NCI-H187 treated with DMSO at 0.1 percent for 48 hours (cell line): Measurements from ENCODE around the gene CACNB2.

Experiments used
- DNase-seq: peaks from one replicate; lab custom pipeline; 2025; lab: John Stamatoyannopoulos, UW

CACNB2 gene

GRCh38 chr10:18140149-18140956, at the start of gene CACNB2:
CACNB2 (plus strand) TSS chr10:18140424.
- no peak for DNase-seq

- DNase-seq, result no peak
Observed at GRCh38 chr10:18094332-18094731, 45.9 kb upstream of the CACNB2 start.

GRCh38 chr10:18094793-18095192, 45.4 kb upstream of the CACNB2 start:
- no peak for DNase-seq

GRCh38 chr10:18097524-18097923, 42.7 kb upstream of the CACNB2 start:
- DNase-seq, result no peak

- no peak for DNase-seq
Observed at GRCh38 chr10:18098201-18098600, 42.0 kb upstream of the CACNB2 start.

GRCh38 chr10:18099415-18099814, 40.8 kb upstream of the CACNB2 start:
- no peak for DNase-seq

- DNase-seq, result no peak
Observed at GRCh38 chr10:18100669-18101068, 39.6 kb upstream of the CACNB2 start.

GRCh38 chr10:18102404-18102803, 37.8 kb upstream of the CACNB2 start:
- DNase-seq, result no peak

GRCh38 chr10:18104223-18104872, 35.9 kb upstream of the CACNB2 start:
- DNase-seq, result no peak

GRCh38 chr10:18109341-18109870, 30.8 kb upstream of the CACNB2 start:
- no peak for DNase-seq

GRCh38 chr10:18113881-18114280, 26.3 kb upstream of the CACNB2 start:
- no peak for DNase-seq

GRCh38 chr10:18117276-18117675, 22.9 kb upstream of the CACNB2 start:
- DNase-seq, result no peak

GRCh38 chr10:18122753-18123152, 17.5 kb upstream of the CACNB2 start:
- no peak for DNase-seq

- DNase-seq, result no peak
Observed at GRCh38 chr10:18133046-18133445, 7.2 kb upstream of the CACNB2 start.

GRCh38 chr10:18134509-18134908, 5.7 kb upstream of the CACNB2 start:
- DNase-seq, result no peak

- no peak for DNase-seq
Observed at GRCh38 chr10:18134921-18135320, 5.3 kb upstream of the CACNB2 start.

GRCh38 chr10:18136073-18136791, 4.0 kb upstream of the CACNB2 start:
- DNase-seq, result no peak

- DNase-seq, result no peak
Observed at GRCh38 chr10:18137111-18137510, 3.1 kb upstream of the CACNB2 start.

GRCh38 chr10:18140957-18141845, 977 bp downstream of the CACNB2 start:
- DNase-seq, result no peak

- DNase-seq, result no peak
Observed at GRCh38 chr10:18142151-18142550, 1.9 kb downstream of the CACNB2 start.

GRCh38 chr10:18144396-18144795, 4.2 kb downstream of the CACNB2 start:
- no peak for DNase-seq

GRCh38 chr10:18144928-18145327, 4.7 kb downstream of the CACNB2 start:
- DNase-seq, result no peak
